GM10266 (cell line): ENCODE results near the gene XCR1.

ENCODE experiments used
- DNase-seq: peaks from one replicate; pipeline ENCODE4 v3.0.0; 2012; ENCODE audit errors: extremely low spot score
- TF ChIP-seq, protein P1 (sequence below): IDR thresholded peaks from 2 replicates; pipeline ENCODE4 v1.5.1; 2012; ENCODE audit warnings: mild to moderate bottlenecking, low read depth; ENCODE audit not compliant: control insufficient read depth, insufficient read depth; ENCODE audit errors: missing control alignments

The XCR1 gene

DNA sequence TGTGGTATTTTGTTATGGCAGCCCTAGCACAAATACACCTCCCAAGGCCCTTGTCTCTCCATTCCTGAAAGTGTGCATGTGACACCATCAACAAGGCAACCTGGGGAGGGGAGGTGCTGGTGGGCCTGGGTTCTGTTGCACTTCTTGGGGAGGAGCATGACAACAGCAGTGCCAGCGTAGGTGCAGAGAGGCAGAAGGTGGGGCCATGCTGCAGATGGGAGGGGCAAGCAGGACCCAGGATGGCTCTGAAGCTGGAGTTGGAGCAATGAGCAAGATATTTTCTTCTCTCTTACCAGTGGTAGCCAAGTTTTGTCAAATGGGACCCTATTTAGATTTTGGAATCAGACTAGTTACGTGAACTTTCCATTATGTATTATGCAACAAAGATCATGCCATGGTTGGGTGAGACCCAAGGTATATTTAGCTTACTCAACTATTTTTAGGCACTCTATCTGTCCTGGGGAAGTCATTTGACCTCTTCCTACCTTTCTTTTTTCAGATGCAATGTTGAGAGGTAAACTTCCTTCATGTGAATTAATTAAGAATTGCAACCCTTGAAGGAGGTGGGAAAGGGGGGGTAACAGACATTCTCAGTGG, 35.1 kb downstream of the XCR1 start:
- DNase-seq: no peak
- TF ChIP-seq, protein P1, sequence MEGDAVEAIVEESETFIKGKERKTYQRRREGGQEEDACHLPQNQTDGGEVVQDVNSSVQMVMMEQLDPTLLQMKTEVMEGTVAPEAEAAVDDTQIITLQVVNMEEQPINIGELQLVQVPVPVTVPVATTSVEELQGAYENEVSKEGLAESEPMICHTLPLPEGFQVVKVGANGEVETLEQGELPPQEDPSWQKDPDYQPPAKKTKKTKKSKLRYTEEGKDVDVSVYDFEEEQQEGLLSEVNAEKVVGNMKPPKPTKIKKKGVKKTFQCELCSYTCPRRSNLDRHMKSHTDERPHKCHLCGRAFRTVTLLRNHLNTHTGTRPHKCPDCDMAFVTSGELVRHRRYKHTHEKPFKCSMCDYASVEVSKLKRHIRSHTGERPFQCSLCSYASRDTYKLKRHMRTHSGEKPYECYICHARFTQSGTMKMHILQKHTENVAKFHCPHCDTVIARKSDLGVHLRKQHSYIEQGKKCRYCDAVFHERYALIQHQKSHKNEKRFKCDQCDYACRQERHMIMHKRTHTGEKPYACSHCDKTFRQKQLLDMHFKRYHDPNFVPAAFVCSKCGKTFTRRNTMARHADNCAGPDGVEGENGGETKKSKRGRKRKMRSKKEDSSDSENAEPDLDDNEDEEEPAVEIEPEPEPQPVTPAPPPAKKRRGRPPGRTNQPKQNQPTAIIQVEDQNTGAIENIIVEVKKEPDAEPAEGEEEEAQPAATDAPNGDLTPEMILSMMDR: no peak

- no peak for DNase-seq
- TF ChIP-seq, protein P1: no peak
These were observed 35.9 kb downstream of the XCR1 start for GRCh38 chr3:45991341-45991740.

DNA sequence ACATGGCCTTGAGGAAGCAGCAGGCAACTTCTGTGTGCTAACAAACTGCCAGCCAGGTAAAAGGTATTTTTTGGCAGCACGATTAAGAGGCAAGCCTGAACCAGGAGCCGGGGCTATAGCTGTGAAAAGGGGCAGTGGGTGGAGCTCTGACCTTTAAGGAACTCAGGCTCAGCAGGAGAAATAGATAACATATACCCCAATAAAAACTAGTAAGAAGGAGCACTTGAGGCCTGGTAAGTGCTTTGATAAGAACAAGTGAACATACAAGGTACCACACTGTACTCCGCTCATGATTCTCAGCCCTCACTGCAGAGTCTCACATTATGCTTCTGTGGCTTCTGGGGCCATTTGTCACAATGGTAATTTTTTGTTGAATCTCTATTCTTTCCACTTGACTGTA, 37.1 kb downstream of the XCR1 start:
- TF ChIP-seq, protein P1: no peak
- no peak for DNase-seq

DNA sequence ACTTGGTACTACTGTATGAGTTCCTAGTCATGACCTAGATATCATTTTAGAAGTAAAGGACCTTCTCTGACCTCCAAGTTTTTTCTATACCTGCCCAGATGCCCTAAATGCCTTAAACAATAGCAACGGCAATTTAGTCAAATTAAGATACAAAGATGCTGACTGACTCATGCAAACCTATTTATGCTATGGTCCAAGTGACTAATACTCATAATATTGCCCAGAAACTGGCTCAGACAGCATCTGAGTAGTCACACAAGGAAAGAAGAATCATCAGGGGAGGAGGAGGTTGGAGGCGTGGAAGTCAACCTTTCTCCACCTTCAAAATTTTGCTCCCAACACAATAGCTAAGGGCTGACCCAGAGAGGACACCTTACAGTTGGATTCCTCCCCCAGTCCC, 38.5 kb downstream of the XCR1 start:
- TF ChIP-seq, protein P1: no peak
- no peak for DNase-seq

DNA sequence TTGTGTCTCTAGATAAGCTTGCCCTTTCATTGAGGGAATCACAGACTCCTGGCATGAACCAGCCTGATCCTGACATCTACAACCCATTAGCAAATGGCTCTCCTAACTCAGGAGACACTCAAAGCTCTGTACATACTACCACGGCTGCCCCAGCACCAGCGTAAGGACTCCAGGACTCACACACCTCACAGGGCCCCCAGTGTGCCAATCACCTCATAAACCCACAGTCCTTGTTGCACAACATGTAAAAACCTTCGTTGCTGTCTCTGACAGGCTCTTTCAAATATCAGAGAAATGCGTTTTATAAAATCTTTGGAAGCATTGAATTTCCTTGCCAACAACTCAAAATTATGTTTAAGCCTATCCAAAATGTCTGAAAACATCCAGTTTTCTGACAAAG, 38.9 kb downstream of the XCR1 start:
- TF ChIP-seq, protein P1: no peak
- DNase-seq: no peak

DNA sequence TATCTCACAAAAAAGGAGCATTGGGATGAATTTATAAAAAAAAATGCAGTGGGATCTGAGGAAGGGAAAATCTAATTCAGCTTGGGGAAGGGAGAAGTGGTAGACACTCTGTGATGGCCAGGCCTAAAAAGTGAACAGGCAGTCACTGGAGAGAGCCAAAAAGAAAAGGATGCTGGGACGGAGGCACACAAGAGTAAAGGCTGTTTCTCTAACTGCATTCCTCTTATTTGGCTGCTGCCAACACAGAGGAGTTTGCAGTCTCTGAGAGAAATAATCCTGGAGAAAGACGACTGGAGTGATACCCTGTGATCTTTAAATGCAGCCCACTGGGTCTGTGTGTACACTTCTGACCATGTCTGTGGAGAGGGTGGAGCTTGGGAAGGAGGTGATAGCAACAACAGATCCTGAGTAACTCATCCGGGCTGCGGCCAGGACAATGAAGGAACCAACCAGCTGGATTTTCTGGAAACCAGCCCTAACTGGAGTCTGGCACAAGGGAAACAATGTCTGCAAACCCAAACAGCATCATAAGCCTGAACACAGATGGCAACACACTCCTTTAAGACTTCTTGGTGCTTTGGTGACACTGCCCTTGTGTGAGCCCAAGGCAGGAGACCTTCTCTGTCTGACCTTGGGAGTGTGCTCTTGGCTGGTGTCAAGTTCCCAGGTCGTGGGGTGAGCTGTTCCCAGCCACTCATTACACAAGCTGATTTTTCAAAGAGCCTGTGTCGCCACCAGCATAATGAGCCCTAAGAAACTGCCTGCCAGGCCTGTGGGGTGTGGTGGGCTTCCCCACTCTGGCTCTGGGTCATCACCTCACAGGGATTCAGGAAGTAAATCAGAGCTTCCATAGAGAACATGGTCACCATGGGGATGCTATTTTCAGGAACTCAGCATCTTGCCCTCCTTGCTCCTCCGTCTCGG, 39.7 kb downstream of the XCR1 start:
- DNase-seq: no peak
- TF ChIP-seq, protein P1: no peak
